CD4-positive, alpha-beta T cell treated with Interleukin-4 for 4 hours (primary cell): ENCODE results near the gene STARD8.

ENCODE experiments used
- DNase-seq: peaks from one replicate; pipeline ENCODE4 v3.0.0-alpha.2; 2020

The STARD8 gene

GRCh38 chrX:68754406-68754805 is 106.9 kb downstream of the STARD8 start:
- no peak for DNase-seq

GRCh38 chrX:68755616-68756125 is 108.2 kb downstream of the STARD8 start:
- DNase-seq = no peak

- no peak for DNase-seq
Observed at GRCh38 chrX:68757331-68757730, 109.9 kb downstream of the STARD8 start.

- DNase-seq = no peak
Observed at GRCh38 chrX:68757731-68758130, 110.3 kb downstream of the STARD8 start.

GRCh38 chrX:68758671-68759070 is 111.2 kb downstream of the STARD8 start:
- no peak for DNase-seq

- DNase-seq = no peak
Observed at GRCh38 chrX:68761086-68761485, 113.6 kb downstream of the STARD8 start.

GRCh38 chrX:68762766-68763165 is 115.3 kb downstream of the STARD8 start:
- DNase-seq = no peak

GRCh38 chrX:68763481-68763880 is 116.0 kb downstream of the STARD8 start:
- DNase-seq = no peak
